GM21825 (cell line): Measurements from ENCODE around the gene DNAH14.
"Not testable (repeated sequence)": the region's sequence is repeated elsewhere in the genome, so short reads cannot be mapped to it uniquely, and the experiment has no call there.

ENCODE experiments used
- ATAC-seq: cut with Tn5 transposase; IDR thresholded peaks from one replicate; pipeline ENCODE4 v1.9.1; 2021; ENCODE audit warnings: mild to moderate bottlenecking, moderate library complexity; ENCODE audit not compliant: unreplicated experiment

Gene DNAH14

DNA sequence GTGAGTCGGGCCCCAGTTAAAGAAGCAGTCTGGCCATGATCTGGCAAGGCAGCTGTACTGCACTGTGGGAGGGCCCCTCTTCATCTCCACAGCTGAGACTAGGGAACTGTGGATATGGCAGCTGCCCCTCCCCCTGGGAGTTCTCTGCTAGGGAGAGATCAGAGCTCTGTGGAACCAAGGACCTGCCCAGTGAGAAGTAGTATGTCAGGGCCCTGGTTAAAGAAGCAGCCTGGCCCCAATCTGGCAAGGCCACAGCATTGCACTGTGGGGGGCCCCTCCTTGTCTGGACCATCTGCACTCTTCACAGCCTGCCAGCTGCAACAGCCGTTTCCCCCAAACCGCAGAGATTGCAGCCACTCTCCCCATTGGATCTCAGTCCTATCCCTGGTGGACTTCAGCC, 208.5 kb downstream of the DNAH14 start:
- ATAC-seq = no peak

DNA sequence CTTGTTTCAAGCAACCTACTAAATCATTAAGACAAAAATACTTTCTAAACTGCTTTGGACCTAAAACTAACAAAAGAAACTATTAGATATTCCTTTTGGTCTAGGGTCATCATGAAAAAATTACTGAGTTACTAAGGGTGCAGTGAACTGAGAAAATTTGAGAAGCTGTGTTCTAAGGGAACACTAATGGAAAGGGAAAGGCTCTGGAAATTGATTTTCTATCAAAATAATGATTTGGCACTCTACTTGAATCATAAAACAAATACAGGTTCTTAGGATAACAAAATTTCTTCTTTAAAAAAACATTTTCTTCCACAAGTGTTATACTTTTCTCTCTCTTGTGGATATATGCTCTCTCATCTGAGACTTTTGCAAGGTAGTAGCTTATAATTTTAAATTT, 213.5 kb downstream of the DNAH14 start:
- no peak for ATAC-seq

DNA sequence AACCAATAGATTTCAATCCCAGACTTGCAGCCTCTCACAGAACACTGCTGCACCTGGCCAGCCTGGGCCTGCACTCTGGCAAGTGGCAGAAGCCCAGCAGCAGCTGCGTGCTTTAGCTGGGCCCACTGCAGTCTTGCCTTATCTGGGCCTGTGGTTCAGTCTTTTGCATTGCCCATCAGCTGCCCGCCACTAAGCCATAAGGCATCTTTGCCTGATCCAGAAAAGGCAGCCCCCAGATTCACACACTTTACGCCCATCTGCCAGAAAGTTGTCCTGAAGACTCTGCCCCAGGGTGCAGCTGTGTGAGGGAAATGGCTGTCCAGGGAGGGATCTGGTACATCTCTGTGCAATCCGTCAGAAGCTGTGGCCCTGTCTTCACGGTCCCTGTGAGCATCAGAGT, 217.0 kb downstream of the DNAH14 start:
- ATAC-seq = no peak

DNA sequence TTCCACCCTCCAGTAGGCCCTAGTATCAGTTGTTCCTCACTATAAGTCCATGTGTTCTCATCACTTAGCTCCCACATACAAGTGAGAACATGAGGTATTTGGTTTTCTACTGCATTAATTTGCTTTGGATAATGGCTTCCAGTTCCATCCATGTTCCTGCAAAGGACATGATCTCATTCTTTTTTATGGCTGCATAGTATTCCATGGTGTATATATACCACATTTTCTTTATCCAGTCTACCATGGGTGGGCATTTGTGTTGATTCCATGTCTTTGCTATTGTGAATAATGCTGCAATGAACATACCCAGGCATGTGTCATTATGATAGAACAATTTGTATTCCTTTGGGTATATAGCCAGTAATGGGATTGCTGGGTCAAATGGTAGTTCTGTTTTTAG, 218.3 kb downstream of the DNAH14 start:
- ATAC-seq = not testable (repeated sequence)

DNA sequence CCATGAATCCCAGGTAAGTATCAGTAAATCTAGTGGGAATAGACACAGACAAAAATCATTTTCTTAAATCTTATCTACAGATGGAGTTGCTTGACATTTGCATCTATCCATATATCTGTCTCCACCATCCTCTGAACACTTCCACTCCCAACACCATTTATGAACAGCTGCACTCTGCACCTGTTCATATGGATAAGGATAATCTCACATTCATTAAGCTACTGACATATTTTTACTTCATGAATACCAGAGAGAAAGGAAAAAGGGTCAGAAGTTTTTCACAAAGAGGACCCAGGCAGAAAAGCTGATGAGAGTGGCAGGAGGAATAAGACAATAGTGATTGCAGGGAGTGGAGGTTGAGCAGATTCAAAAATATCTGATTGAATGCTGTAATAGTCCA, 222.6 kb downstream of the DNAH14 start:
- ATAC-seq = no peak

DNA sequence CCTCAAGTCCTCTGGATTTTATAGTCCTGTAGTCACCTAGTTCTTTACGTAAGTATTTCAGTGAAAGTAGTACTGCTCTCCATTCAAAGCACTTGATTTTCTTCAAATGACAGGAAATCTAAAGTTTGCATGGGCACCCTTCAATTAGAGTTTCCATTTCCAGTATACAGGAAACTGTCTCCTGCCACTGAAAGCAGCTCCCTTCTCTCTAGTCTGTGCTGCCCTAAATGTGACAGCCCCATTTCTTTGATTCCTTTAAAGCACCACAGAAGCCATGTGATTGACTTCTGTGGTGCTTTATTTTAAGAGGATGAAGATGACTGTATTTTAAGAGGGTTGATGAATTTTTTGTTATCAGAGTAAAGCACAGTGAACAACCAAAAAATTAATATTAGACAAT, 226.1 kb downstream of the DNAH14 start:
- ATAC-seq = no peak

DNA sequence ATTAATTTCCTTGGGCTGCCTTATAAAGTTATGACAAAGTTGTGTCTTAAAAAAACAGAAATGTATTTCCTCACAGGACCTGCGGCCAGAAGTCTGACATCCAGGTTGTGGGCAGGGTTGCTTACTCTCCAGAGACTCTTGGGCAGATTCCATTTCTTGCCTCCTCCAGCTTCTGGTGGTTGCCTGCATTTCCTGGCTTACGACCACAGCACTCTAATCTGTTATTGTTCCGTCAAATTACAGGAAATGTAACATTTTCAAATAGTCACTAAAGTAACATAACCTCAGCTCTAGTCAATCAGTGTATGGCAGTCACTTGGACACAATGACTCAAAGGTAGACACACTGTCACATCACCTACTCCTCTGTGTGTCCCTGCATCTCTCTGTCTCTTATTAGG, 226.8 kb downstream of the DNAH14 start:
- ATAC-seq = no peak

DNA sequence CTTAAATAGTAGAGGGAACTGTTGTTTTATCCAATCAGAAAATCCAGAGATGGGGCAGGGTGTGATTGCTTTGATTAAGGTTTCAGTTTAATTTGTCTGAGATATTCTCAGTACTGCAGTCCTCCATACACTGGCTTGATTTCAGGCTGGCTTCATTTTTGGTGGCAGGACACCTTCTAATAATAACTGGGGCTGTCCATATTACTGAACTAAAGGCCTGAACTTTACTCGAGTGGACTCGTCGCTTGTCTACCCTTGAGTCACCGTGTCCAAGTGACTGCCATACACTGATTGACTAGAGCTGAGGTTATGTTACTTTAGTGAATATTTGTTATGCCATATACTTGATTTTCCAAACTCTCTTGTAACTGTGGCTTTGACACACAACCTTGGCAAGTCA, 228.8 kb downstream of the DNAH14 start:
- ATAC-seq = no peak

DNA sequence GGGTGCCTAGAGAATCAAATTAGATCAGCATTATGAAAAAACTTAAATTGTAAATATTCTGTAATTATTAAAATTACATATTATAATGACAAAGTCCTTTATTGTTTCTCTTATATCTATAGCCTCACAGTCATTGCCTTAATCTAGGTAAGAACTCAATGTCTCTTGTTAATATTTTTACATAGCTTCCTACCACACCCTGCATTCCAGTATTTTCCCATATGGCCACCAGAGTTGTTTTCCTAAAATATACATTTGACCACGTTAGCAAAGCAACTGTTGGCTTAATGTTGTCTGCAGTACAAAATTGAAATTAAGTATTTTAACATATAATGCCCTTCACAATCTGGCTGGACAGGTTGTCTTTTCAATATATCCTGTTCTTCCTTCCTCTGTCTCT, 230.3 kb downstream of the DNAH14 start:
- no peak for ATAC-seq

DNA sequence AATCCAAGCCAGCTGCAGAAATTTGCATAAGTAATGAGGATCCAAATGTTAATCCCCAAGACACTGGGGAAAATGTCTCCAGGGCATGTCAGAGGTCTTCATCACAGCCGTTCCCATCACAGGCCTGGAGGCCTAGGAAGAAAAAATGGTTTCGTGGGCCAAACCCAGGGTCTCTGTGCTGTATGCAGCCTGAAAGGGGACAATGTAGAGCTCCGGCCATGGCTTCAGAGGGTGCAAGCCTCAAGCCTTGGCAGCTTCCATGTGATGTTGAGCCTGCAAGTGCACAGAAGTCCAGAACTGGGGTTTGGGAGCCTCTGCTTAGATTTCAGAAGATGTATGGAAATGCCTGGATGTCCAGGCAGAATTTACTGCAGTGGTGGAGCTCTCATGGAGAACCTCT, 247.9 kb downstream of the DNAH14 start:
- ATAC-seq = not testable (repeated sequence)

DNA sequence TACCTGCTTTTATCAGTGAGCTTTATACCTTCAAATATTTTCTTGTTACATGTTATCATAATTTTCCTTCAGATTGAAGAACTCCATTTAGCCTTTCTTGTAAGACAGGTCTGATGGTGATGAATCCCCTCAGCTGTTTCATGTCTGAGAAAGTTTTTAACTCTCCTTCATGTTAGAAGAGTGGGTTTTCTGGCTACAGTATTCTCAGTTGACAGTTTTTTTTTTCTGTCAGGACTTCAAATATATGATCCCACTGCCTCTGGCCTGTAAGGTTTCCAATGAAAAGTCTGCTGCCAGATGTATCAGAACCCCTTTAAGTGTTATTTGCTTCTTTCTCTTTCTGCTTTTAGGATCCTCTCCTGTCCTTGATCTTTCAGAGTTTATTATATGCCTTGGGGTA, 250.2 kb downstream of the DNAH14 start:
- ATAC-seq = no peak

DNA sequence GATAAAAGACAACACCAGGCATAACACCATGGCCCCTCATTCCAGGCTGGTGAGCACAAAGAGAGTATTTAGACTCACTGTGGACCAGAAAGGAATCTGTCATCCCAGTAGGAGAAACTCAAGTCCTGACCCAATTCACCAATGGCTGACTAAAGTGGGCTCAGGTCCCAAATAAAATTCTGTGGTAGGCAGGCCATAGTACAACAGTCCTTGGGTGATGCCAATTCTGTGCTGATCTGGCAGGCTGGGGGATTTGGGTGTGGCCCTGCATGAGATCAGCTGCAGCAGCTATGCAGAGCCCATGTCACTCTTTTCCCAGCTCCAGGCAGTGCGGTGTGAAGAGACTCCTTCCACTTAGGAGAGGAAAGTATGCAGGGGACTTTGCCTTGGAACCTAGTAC, 253.2 kb downstream of the DNAH14 start:
- no peak for ATAC-seq

DNA sequence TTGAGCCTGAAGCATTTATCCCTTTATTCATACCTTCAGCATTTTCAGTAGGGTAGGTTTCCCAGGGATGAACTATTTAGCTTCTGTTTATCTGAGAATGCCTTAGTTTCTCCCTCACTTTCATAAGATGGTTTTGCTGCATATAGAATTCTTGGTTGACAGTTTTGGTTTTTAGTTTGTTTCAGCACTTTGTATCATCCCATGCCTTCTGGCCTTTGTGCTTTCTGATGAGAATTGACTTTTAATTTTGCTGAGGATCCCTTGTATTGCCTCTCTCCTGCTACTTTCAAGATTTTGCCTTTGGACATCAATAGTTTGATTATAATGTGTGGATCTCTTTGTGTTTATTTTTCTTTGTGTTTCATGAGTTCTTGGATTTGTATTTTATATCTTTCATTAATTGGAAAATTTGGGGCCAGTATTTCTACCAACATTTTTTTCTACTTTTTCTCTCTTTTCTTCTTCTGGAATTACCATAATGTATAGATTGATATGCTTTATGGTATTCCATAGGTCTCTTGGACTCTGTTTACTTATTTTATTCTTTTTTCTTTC, 261.8 kb downstream of the DNAH14 start:
- ATAC-seq = no peak

DNA sequence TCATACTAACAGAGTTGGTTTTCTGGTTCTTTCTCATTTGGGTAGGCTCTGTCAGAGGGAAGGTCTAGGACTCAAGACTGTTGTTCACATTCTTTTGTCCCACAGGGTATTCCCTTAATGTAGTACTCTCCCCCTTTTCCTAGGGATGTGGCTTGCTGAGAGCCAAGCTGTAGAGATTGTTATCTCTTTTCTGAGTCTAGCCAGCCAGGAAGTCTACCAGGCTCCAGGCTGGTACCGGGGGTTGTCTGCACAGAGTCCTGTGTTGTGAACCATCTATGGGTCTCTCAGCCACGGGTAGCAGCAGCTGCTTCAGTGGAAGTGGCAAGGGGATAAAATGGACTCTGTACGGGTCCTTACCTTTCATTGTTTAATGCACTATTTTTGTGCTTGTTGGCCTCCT, 272.0 kb downstream of the DNAH14 start:
- ATAC-seq = no peak

DNA sequence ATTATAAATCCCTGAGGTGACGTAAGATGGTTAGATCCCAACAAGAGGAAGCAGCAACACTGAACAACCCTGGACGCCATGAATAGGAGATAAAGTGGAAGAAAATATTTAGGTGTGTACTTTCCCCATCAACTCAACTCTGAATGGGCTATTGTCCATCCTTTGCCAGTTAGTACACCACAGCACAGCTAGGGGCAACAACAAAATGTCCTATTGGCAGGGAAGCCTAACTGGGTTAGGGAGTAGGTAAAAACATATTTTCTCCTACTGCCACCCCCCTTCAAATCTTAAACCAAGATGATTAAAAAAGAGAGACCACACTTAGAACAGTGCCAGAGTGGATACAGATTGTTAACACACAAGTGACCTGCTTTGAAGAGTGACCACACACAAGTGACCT, 278.3 kb downstream of the DNAH14 start:
- no peak for ATAC-seq

DNA sequence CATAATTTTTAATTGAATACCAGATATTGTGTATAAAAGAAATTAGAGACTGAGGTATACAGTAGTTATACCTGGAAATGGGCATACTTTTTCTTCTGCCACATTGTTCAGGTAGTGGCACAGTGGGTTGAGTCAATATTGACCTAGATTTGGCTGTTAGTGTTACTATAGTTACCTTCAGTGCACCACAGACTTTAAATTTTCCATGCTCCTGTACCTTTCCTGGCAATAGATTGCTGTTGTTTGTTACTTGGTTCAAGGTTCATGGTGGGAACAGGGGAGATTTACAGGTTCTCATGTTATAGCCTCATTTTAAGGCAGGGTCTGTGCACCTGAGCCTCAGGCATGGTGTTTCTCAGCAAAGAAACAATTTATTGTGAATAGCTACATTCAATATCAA, 279.7 kb downstream of the DNAH14 start:
- ATAC-seq = no peak

DNA sequence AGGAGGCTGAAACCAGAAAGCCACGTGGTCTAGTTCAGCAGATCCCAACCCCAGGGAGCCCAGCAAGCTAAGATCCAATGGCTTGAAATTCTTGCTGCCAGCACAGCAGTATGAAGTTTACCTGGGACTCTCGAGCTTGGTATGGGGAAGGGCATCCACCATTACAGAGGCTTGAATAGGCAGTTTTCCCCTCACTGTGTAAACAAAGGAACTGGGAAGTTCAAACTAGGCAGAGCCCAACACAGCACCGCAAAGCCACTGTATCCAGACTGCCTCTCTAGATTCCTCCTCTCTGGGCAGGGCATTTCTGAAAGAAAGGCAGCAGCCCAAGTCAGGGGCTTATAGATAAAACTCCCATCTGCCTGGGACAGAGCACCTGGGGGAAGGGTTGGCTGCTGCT, 280.7 kb downstream of the DNAH14 start:
- not testable (repeated sequence) for ATAC-seq

DNA sequence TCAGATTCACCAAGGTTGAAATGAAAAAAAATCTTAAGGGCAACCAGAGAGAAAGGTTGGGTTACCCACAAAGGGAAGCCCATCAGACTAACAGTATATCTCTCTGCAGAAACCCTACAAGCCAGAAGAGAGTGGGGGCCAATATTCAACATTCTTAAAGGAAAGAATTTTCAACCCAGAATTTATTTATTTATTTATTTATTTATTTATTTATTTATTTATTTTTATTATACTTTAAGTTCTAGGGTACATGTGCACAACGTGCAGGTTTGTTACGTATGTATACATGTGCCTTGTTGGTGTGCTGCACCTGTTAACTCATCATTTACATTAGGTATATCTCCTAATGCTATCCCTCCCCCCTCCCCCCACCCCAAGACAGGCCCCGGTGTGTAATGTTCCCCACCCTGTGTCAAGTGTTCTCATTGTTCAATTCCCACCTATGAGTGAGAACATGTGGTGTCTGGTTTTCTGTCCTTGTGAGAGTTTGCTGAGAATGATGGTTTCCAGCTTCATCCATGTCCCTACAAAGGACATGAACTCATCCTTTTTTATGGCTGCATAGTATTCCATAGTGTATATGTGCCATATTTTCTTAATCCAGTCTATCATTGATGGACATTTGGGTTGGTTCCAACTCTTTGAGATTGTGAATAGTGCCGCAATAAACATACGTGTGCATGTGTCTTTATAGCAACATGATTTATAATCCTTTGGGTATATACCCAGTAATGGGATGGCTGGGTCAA, 282.4 kb downstream of the DNAH14 start:
- not testable (repeated sequence) for ATAC-seq

DNA sequence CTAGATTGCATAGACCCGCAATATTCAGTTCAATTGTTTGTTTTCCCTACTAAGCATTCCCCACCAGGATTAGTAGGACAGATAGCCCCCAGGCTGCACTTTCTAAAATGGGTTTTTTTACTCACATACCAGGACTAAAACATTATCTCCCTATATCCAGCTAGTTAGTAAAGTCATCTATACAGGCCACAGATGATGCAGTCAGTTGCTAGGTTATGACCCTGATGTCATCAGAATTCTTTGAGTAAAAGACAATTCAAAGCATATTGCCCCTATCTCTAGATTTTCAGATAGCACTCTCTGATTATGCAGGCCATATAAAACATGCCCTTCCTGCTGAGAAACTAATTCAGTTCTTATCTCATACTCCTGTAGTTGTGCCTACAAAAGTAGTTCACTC, 294.8 kb downstream of the DNAH14 start:
- ATAC-seq = no peak

DNA sequence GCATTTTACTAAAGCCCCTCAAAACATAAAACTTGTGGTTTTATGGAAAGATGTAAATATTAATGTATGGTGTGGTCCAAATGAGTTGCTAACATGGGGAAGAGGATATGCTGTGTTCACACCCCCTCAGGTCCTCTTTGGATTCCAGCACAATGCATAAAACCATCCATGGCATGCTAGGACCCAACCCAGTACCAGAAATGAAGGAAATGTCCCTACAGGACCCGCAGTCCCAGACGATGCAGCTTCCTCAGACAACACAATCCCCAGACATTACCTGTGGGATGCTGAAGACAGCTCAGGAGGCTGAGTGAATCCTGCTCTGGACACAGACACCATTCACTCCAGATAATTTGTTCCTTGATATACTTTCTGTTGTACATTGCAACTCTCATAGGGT, 296.2 kb downstream of the DNAH14 start:
- ATAC-seq = no peak

DNA sequence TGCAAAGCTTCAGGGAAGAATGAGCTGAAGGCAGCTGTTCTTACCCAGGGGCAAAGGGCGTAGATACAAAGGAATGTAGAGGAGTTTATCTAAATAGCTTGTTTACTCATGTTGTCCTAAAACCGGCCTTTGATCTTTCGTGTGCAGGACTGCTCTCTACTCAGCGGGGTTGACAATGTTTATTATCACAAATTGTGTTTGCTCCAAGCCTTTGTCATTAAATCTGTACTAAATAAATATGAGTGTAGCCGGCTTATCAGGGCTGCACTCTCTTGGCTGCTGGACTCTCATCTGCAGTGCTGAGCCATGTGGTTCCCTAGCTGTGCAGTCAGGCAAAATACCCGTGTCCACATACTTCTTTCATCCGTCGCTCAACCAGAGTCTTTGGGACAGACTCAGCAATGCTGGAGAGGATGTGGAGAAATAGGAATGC, 299.4 kb downstream of the DNAH14 start:
- no peak for ATAC-seq

DNA sequence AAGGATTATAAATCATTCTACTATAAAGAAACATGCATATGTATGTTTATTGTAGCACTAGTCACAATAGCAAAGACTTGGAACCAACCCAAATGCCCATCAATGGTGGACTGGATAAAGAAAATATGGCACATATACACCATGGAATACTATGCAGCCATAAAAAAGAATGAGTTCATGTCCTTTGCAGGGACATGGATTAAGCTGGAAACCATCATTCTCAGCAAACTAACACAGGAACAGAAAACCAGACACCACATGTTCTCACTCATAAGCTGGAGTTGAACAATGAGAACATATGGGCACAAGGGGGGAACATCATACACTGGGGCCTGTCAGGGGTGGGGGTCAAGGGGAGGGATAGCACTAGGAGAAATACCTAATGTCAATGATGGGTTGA, 300.0 kb downstream of the DNAH14 start:
- not testable (repeated sequence) for ATAC-seq

DNA sequence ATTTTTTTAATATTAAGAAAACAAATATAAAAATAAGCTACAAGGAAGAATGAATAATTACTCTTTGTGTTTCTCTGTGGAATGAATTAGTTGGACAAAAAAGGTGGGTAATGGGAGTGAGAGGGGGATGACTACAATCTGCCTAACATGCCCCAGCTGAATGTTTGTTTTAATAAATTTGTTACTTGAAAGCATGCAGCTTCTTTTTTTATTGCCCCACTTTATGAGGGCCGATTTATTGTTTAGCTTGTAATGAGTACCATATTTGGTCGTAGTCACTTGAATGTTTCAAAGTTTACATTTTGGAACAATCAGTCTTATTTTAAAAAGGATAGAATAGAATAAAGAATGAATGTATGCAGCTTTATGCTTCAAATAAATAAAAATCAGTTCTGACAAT, 301.0 kb downstream of the DNAH14 start:
- no peak for ATAC-seq
